DND-41 (cell line): ENCODE data around the gene LCTL.

Source experiments
- EZH2 ChIP-seq: IDR thresholded peaks from 3 replicates; pipeline ENCODE4 v1.6.1; 2012; ENCODE audit warnings: borderline replicate concordance, low read depth, mild to moderate bottlenecking, moderate library complexity, low read length, inconsistent platforms; ENCODE audit not compliant: severe bottlenecking
- TF ChIP-seq, protein P1 (sequence below): IDR thresholded peaks from 2 replicates; pipeline ENCODE4 v1.5.1; 2012; ENCODE audit warnings: borderline replicate concordance, low read length, moderate library complexity, mild to moderate bottlenecking; ENCODE audit not compliant: poor library complexity, severe bottlenecking; ENCODE audit errors: extremely low read depth

GRCh38 chr15:66595332-66595731, 29.5 kb upstream of the LCTL start:
- no peak for TF ChIP-seq EZH2
- TF ChIP-seq, protein P1, sequence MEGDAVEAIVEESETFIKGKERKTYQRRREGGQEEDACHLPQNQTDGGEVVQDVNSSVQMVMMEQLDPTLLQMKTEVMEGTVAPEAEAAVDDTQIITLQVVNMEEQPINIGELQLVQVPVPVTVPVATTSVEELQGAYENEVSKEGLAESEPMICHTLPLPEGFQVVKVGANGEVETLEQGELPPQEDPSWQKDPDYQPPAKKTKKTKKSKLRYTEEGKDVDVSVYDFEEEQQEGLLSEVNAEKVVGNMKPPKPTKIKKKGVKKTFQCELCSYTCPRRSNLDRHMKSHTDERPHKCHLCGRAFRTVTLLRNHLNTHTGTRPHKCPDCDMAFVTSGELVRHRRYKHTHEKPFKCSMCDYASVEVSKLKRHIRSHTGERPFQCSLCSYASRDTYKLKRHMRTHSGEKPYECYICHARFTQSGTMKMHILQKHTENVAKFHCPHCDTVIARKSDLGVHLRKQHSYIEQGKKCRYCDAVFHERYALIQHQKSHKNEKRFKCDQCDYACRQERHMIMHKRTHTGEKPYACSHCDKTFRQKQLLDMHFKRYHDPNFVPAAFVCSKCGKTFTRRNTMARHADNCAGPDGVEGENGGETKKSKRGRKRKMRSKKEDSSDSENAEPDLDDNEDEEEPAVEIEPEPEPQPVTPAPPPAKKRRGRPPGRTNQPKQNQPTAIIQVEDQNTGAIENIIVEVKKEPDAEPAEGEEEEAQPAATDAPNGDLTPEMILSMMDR, result no peak
